OCI-LY3 (cell line): ENCODE measurements around the gene CACNA1E.

Experiments
- EZH2phosphoT487 ChIP-seq: fragments of 200-600 bp; shearing (Covaris generic); IDR thresholded peaks from 2 replicates; pipeline ENCODE4 v1.6.1; 2018; ENCODE audit warnings: antibody characterized with exemption, mixed run types, low read depth
- TF ChIP-seq, protein P1 (sequence below): fragments of 200-600, 300-600 bp; sonication (generic); IDR thresholded peaks from 2 replicates; pipeline ENCODE4 v1.5.1; 2014; ENCODE audit warnings: antibody characterized with exemption, low read length, low read depth

DNA sequence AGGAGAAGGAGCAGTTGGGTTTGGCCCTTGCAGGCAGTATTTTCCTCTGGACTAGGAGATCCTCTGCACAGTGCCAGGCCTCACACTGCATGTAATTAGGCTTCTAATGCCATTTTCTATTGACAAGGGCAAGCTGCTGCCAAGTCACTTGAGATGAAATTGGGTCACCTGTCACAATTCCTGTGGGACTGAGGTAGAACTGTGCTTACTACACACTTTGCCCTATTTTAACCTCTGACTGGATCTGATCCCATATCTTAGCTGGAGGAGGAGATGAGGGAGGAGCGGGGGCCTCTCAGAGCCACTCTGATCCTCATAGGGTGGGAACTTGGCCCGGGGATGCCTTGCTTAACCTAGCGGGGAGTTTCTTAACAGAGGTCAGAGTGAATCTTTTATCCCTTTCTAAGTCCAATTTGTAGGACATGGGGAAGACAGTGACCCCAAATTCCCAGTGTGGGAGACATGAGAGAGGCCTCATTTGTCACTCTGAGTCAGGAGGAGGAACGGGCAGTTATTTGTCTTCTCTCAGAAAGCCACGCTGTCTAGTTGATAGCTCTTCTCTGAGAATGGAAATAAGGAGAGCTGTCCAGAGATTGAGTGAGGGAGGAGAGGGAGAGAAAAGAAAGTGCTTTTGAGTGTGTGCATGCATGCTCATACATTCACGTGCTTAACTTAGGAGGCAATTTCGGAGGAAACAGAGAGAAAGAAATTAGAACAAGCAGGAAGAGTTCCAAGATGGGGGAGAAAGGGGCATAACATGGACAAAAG is 121.3 kb downstream of the CACNA1E start:
- TF ChIP-seq, protein P1, sequence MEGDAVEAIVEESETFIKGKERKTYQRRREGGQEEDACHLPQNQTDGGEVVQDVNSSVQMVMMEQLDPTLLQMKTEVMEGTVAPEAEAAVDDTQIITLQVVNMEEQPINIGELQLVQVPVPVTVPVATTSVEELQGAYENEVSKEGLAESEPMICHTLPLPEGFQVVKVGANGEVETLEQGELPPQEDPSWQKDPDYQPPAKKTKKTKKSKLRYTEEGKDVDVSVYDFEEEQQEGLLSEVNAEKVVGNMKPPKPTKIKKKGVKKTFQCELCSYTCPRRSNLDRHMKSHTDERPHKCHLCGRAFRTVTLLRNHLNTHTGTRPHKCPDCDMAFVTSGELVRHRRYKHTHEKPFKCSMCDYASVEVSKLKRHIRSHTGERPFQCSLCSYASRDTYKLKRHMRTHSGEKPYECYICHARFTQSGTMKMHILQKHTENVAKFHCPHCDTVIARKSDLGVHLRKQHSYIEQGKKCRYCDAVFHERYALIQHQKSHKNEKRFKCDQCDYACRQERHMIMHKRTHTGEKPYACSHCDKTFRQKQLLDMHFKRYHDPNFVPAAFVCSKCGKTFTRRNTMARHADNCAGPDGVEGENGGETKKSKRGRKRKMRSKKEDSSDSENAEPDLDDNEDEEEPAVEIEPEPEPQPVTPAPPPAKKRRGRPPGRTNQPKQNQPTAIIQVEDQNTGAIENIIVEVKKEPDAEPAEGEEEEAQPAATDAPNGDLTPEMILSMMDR, result no peak
- no peak for TF ChIP-seq EZH2phosphoT487
